Measurements from ENCODE around the gene EFCAB13.
A peak's percentile ranks its signal among the peaks of the same experiment; 100 is the strongest.

The EFCAB13 gene

GRCh38 chr17:47292206-47292605, 31.5 kb upstream of the EFCAB13 start:
- no peak for DNase-seq (ENCODE audit: low read depth in 2 of 2)

- DNase-seq (ENCODE audit: low read depth in 2 of 2) = no peak
Measured at GRCh38 chr17:47295037-47295873, 28.5 kb upstream of the EFCAB13 start.

GRCh38 chr17:47295874-47296255, 27.9 kb upstream of the EFCAB13 start:
- DNase-seq (ENCODE audit: low read depth in 2 of 2) = no peak

GRCh38 chr17:47297661-47298400, 25.9 kb upstream of the EFCAB13 start:
- DNase-seq (ENCODE audit: low read depth in 2 of 2) = no peak

- DNase-seq (ENCODE audit: low read depth in 2 of 2) = no peak
Measured at GRCh38 chr17:47298712-47299111, 25.0 kb upstream of the EFCAB13 start.

- DNase-seq (ENCODE audit: low read depth in 2 of 2) = no peak
Measured at GRCh38 chr17:47299239-47299910, 24.4 kb upstream of the EFCAB13 start.

GRCh38 chr17:47300718-47301117, 23.0 kb upstream of the EFCAB13 start:
- DNase-seq (ENCODE audit: low read depth in 2 of 2) = no peak

- no peak for DNase-seq (ENCODE audit: low read depth in 2 of 2)
Measured at GRCh38 chr17:47301161-47301560, 22.6 kb upstream of the EFCAB13 start.

GRCh38 chr17:47301831-47302230, 21.9 kb upstream of the EFCAB13 start:
- DNase-seq (ENCODE audit: low read depth in 2 of 2) = no peak

GRCh38 chr17:47304186-47304585, 19.6 kb upstream of the EFCAB13 start:
- DNase-seq (ENCODE audit: low read depth in 2 of 2) = no peak

- DNase-seq (ENCODE audit: low read depth in 2 of 2) = no peak
Measured at GRCh38 chr17:47305302-47305923, 18.3 kb upstream of the EFCAB13 start.

- DNase-seq (ENCODE audit: low read depth in 2 of 2) = no peak
Measured at GRCh38 chr17:47310186-47310733, 13.5 kb upstream of the EFCAB13 start.

GRCh38 chr17:47311420-47311819, 12.3 kb upstream of the EFCAB13 start:
- no peak for DNase-seq (ENCODE audit: low read depth in 2 of 2)

GRCh38 chr17:47315451-47316266, 8.1 kb upstream of the EFCAB13 start:
- DNase-seq (ENCODE audit: low read depth in 2 of 2) = no peak

- DNase-seq (ENCODE audit: low read depth in 2 of 2) = no peak
Measured at GRCh38 chr17:47316311-47316710, 7.4 kb upstream of the EFCAB13 start.

GRCh38 chr17:47317119-47317518, 6.6 kb upstream of the EFCAB13 start:
- DNase-seq (ENCODE audit: low read depth in 2 of 2) = no peak

GRCh38 chr17:47318197-47318918, 5.4 kb upstream of the EFCAB13 start:
- DNase-seq (ENCODE audit: low read depth in 2 of 2) = no peak

- no peak for DNase-seq (ENCODE audit: low read depth in 2 of 2)
Measured at GRCh38 chr17:47320879-47321502, 2.8 kb upstream of the EFCAB13 start.

- DNase-seq (ENCODE audit: low read depth in 2 of 2) = peak in 1 of 2 donors; percentile 30
Measured at GRCh38 chr17:47324224-47325020, 667 bp downstream of the EFCAB13 start.
